Rectal smooth muscle tissue (tissue), 1 donor: ENCODE measurements around the gene PDZD8.

Experiments used
- H3K27ac ChIP-seq: one replicate; pipeline ENCODE4 v1.7.0; 2013; ENCODE audit warnings: low read depth, low read length, inconsistent platforms
- H3K27me3 ChIP-seq: one replicate; pipeline ENCODE4 v1.7.0; 2013; ENCODE audit warnings: low read length; ENCODE audit not compliant: control insufficient read depth, insufficient read depth
- H3K36me3 ChIP-seq: one replicate; pipeline ENCODE4 v1.7.0; 2013; ENCODE audit warnings: low read length; ENCODE audit not compliant: control insufficient read depth, insufficient read depth
- H3K4me1 ChIP-seq: one replicate; pipeline ENCODE4 v1.7.0; 2013; ENCODE audit warnings: low read length; ENCODE audit not compliant: control insufficient read depth, insufficient read depth
- H3K4me3 ChIP-seq: one replicate; pipeline ENCODE4 v1.7.0; 2013; ENCODE audit warnings: low read length
- H3K9ac ChIP-seq: one replicate; pipeline ENCODE4 v1.7.0; 2013; ENCODE audit warnings: low read length

PDZD8 gene

GRCh38 chr10:117411479-117412399, 36.5 kb upstream of the PDZD8 start:
- H3K9ac ChIP-seq, result no peak overlapping the region
- H3K4me1 ChIP-seq, result no peaks in the 10 kb centered on the region
- no peaks in the 10 kb centered on the region for H3K36me3 ChIP-seq
- no peaks in the 10 kb centered on the region for H3K27me3 ChIP-seq
- no peak overlapping the region for H3K27ac ChIP-seq
- no peak overlapping the region for H3K4me3 ChIP-seq

GRCh38 chr10:117410557-117410956, 35.3 kb upstream of the PDZD8 start:
- H3K27me3 ChIP-seq, result no peaks in the 10 kb centered on the region
- no peak overlapping the region for H3K4me3 ChIP-seq
- no peaks in the 10 kb centered on the region for H3K36me3 ChIP-seq
- no peak overlapping the region for H3K27ac ChIP-seq
- H3K4me1 ChIP-seq, result no peaks in the 10 kb centered on the region
- H3K9ac ChIP-seq, result no peak overlapping the region

- Histone ChIP-seq H3K9ac (no peak overlapping the region), H3K27me3 (no peaks in the 10 kb centered on the region), H3K4me3 (no peak overlapping the region), H3K4me1 (no peaks in the 10 kb centered on the region), H3K36me3 (no peaks in the 10 kb centered on the region), H3K27ac (no peak overlapping the region)
Observed at GRCh38 chr10:117409549-117410305, 34.5 kb upstream of the PDZD8 start.

GRCh38 chr10:117408436-117409384, 33.5 kb upstream of the PDZD8 start:
- Histone ChIP-seq H3K4me1 (no peaks in the 10 kb centered on the region), H3K4me3 (no peak overlapping the region), H3K9ac (no peak overlapping the region), H3K27ac (no peak overlapping the region), H3K36me3 (no peaks in the 10 kb centered on the region), H3K27me3 (no peaks in the 10 kb centered on the region)

- no peak overlapping the region for H3K9ac ChIP-seq
- no peak overlapping the region for H3K27ac ChIP-seq
- H3K4me3 ChIP-seq, result no peak overlapping the region
- no peaks in the 10 kb centered on the region for H3K27me3 ChIP-seq
- no peaks in the 10 kb centered on the region for H3K4me1 ChIP-seq
- H3K36me3 ChIP-seq, result no peaks in the 10 kb centered on the region
Observed at GRCh38 chr10:117405730-117406129, 30.5 kb upstream of the PDZD8 start.

GRCh38 chr10:117400329-117400728, 25.1 kb upstream of the PDZD8 start:
- Histone ChIP-seq H3K27ac (no peak overlapping the region), H3K4me1 (no peaks in the 10 kb centered on the region)

GRCh38 chr10:117399341-117400196, 24.3 kb upstream of the PDZD8 start:
- no peak overlapping the region for H3K9ac ChIP-seq
- H3K27ac ChIP-seq, result no peak overlapping the region
- no peaks in the 10 kb centered on the region for H3K36me3 ChIP-seq
- H3K27me3 ChIP-seq, result no peaks in the 10 kb centered on the region
- H3K4me1 ChIP-seq, result no peaks in the 10 kb centered on the region
- no peak overlapping the region for H3K4me3 ChIP-seq

More at GRCh38 chr10:117400329-117400728, 25.1 kb upstream of the PDZD8 start:
- H3K36me3 ChIP-seq, result no peaks in the 10 kb centered on the region
- no peaks in the 10 kb centered on the region for H3K27me3 ChIP-seq
- no peak overlapping the region for H3K4me3 ChIP-seq
- H3K9ac ChIP-seq, result no peak overlapping the region

- Histone ChIP-seq H3K27ac (no peak overlapping the region), H3K4me1 (no peaks in the 10 kb centered on the region), H3K9ac (no peak overlapping the region), H3K27me3 (no peaks in the 10 kb centered on the region), H3K4me3 (no peak overlapping the region), H3K36me3 (no peaks in the 10 kb centered on the region)
Observed at GRCh38 chr10:117398029-117398428, 22.8 kb upstream of the PDZD8 start.

- Histone ChIP-seq H3K27ac (no peak overlapping the region), H3K4me3 (no peak overlapping the region), H3K9ac (no peak overlapping the region), H3K4me1 (no peaks in the 10 kb centered on the region), H3K27me3 (no peaks in the 10 kb centered on the region), H3K36me3 (no peaks in the 10 kb centered on the region)
Observed at GRCh38 chr10:117391436-117392205, 16.4 kb upstream of the PDZD8 start.

- no peaks in the 10 kb centered on the region for H3K27me3 ChIP-seq
- no peak overlapping the region for H3K4me3 ChIP-seq
- H3K36me3 ChIP-seq, result no peaks in the 10 kb centered on the region
- H3K27ac ChIP-seq, result no peak overlapping the region
- H3K9ac ChIP-seq, result no peak overlapping the region
- no peaks in the 10 kb centered on the region for H3K4me1 ChIP-seq
Observed at GRCh38 chr10:117390420-117390819, 15.2 kb upstream of the PDZD8 start.

GRCh38 chr10:117386805-117387204, 11.6 kb upstream of the PDZD8 start:
- no peak overlapping the region for H3K27ac ChIP-seq
- H3K4me3 ChIP-seq, result no peak overlapping the region
- H3K27me3 ChIP-seq, result no peaks in the 10 kb centered on the region
- H3K4me1 ChIP-seq, result no peaks in the 10 kb centered on the region
- H3K9ac ChIP-seq, result no peak overlapping the region
- no peaks in the 10 kb centered on the region for H3K36me3 ChIP-seq
